CD1c-positive myeloid dendritic cell (primary cell): ENCODE measurements around the gene ST7.
A peak's percentile ranks its signal among the peaks of the same experiment; 100 is the strongest.

Experiments
- DNase-seq: peaks from one replicate; pipeline ENCODE4 v3.0.0-alpha.2; 2016; ENCODE audit errors: extremely low spot score

The ST7 gene

GRCh38 chr7:117065571-117066150 lies 112.4 kb downstream of the ST7 start:
- DNase-seq, result peak; percentile 15

GRCh38 chr7:117066668-117067067 lies 113.4 kb downstream of the ST7 start:
- DNase-seq, result peak; percentile 61

- no peak for DNase-seq
Measured at GRCh38 chr7:117067340-117067739, 114.0 kb downstream of the ST7 start.

- DNase-seq, result no peak
Measured at GRCh38 chr7:117068511-117069145, 115.3 kb downstream of the ST7 start.

- no peak for DNase-seq
Measured at GRCh38 chr7:117069379-117069778, 116.1 kb downstream of the ST7 start.

- no peak for DNase-seq
Measured at GRCh38 chr7:117071551-117071950, 118.2 kb downstream of the ST7 start.

- DNase-seq, result peak; percentile 35
Measured at GRCh38 chr7:117072620-117073118, 119.4 kb downstream of the ST7 start.

GRCh38 chr7:117074378-117074777 lies 121.1 kb downstream of the ST7 start:
- no peak for DNase-seq

- no peak for DNase-seq
Measured at GRCh38 chr7:117075934-117076333, 122.6 kb downstream of the ST7 start.

GRCh38 chr7:117076426-117076943 lies 123.2 kb downstream of the ST7 start:
- no peak for DNase-seq

GRCh38 chr7:117077658-117078057 lies 124.4 kb downstream of the ST7 start:
- no peak for DNase-seq

GRCh38 chr7:117082647-117083046 lies 129.3 kb downstream of the ST7 start:
- no peak for DNase-seq

- peak; percentile 10 for DNase-seq
Measured at GRCh38 chr7:117083648-117084047, 130.3 kb downstream of the ST7 start.

GRCh38 chr7:117084286-117084685 lies 131.0 kb downstream of the ST7 start:
- DNase-seq, result no peak

GRCh38 chr7:117085275-117085674 lies 132.0 kb downstream of the ST7 start:
- no peak for DNase-seq

GRCh38 chr7:117085769-117086463 lies 132.6 kb downstream of the ST7 start:
- DNase-seq, result peak; percentile 9

GRCh38 chr7:117086788-117087187 lies 133.5 kb downstream of the ST7 start:
- no peak for DNase-seq

- DNase-seq, result no peak
Measured at GRCh38 chr7:117087639-117088396, 134.5 kb downstream of the ST7 start.

GRCh38 chr7:117088623-117089194 lies 135.4 kb downstream of the ST7 start:
- no peak for DNase-seq

GRCh38 chr7:117090791-117091190 lies 137.5 kb downstream of the ST7 start:
- no peak for DNase-seq

GRCh38 chr7:117091721-117092120 lies 138.4 kb downstream of the ST7 start:
- DNase-seq, result no peak

- no peak for DNase-seq
Measured at GRCh38 chr7:117092785-117093184, 139.5 kb downstream of the ST7 start.
